HepG2 (cell line): ENCODE measurements around the gene GMEB1. TPM values are rescaled to one million over a fixed set of nuclear protein-coding genes. Genes with fewer than 3 reads are reported as not detected.

Experiments used
- CBFB ChIP-seq: sonication (generic); formaldehyde crosslinking; IDR thresholded peaks from 2 replicates; pipeline ENCODE4 v1.4.0; 2020; ENCODE audit warnings: missing genetic modification reagents
- CREM ChIP-seq, 2 experiments: sonication (generic) in 1 of 2; formaldehyde crosslinking in 1 of 2; IDR thresholded peaks; 2 replicates each; pipeline versions ENCODE4 v1.4.0 to v1.6.1; 2016 to 2020; ENCODE audit warnings: antibody characterized with exemption in 1 of 2, mild to moderate bottlenecking in 1 of 2, missing genetic modification reagents in 1 of 2
- DNMT1 ChIP-seq: sonication (generic); formaldehyde crosslinking; IDR thresholded peaks from 2 replicates; pipeline ENCODE4 v1.5.1; 2020; ENCODE audit warnings: mild to moderate bottlenecking, missing genetic modification reagents
- DR1 ChIP-seq: sonication (generic); formaldehyde crosslinking; IDR thresholded peaks from 2 replicates; pipeline ENCODE4 v1.8.0; 2021; ENCODE audit warnings: mild to moderate bottlenecking, missing genetic modification reagents, inconsistent platforms
- HNF4G ChIP-seq, 2 experiments: sonication (generic) in 1 of 2; formaldehyde crosslinking in 1 of 2; IDR thresholded peaks; 2 replicates each; pipeline versions ENCODE4 v1.4.0 to v1.6.1; 2011 to 2020; ENCODE audit warnings: borderline replicate concordance in 2 of 2, low read depth in 2 of 2, mild to moderate bottlenecking in 2 of 2, low read length in 1 of 2, missing genetic modification reagents in 1 of 2, moderate library complexity in 1 of 2
- HOXA3 ChIP-seq: sonication (generic); formaldehyde crosslinking; IDR thresholded peaks from 2 replicates; pipeline ENCODE4 v1.5.0; 2020; ENCODE audit warnings: missing genetic modification reagents
- KLF11 ChIP-seq: IDR thresholded peaks from 2 replicates; pipeline ENCODE4 v1.6.1; 2016; ENCODE audit warnings: missing compliant biosample characterization
- NR1H2 ChIP-seq: sonication (generic); formaldehyde crosslinking; IDR thresholded peaks from 2 replicates; pipeline ENCODE4 v1.8.1; 2022; ENCODE audit warnings: low read depth, missing genetic modification reagents, borderline replicate concordance
- RFX1 ChIP-seq: fragments of 450-650 bp; IDR thresholded peaks from 2 replicates; pipeline ENCODE4 v1.6.1; 2017
- RNF2 ChIP-seq: fragments of 450-650 bp; conservative IDR thresholded peaks from 2 replicates; pipeline ENCODE4 v1.6.1; 2016; ENCODE audit warnings: low read depth
- RORA ChIP-seq: sonication (generic); formaldehyde crosslinking; IDR thresholded peaks from 2 replicates; pipeline ENCODE4 v1.5.0; 2020; ENCODE audit warnings: mild to moderate bottlenecking, missing genetic modification reagents, moderate library complexity
- U2AF1 ChIP-seq: fragments of 200-400 bp; formaldehyde crosslinking; optimal IDR thresholded peaks from 2 replicates; pipeline ENCODE3; 2017; ENCODE audit warnings: mild to moderate bottlenecking, low read depth, low read length
- YY1 ChIP-seq: IDR thresholded peaks from 2 replicates; pipeline ENCODE4 v1.6.1; 2011; ENCODE audit warnings: low read length, low read depth, moderate library complexity, mild to moderate bottlenecking; ENCODE audit not compliant: insufficient read depth, insufficient replicate concordance
- ZBTB42 ChIP-seq: sonication (generic); formaldehyde crosslinking; IDR thresholded peaks from 2 replicates; pipeline ENCODE4 v1.5.0; 2020; ENCODE audit warnings: mild to moderate bottlenecking, missing genetic modification reagents
- ZFP36L2 ChIP-seq: sonication (generic); formaldehyde crosslinking; IDR thresholded peaks from 2 replicates; pipeline ENCODE4 v1.4.0; 2020; ENCODE audit warnings: missing genetic modification reagents
- ZNF101 ChIP-seq: sonication (generic); formaldehyde crosslinking; IDR thresholded peaks from 2 replicates; pipeline ENCODE4 v1.4.0; 2020; ENCODE audit warnings: mild to moderate bottlenecking, low read depth, missing genetic modification reagents, borderline replicate concordance
- ZNF230 ChIP-seq: sonication (generic); formaldehyde crosslinking; IDR thresholded peaks from 2 replicates; pipeline ENCODE4 v1.4.0; 2020; ENCODE audit warnings: mild to moderate bottlenecking, missing genetic modification reagents
- ZNF354B ChIP-seq: sonication (generic); formaldehyde crosslinking; IDR thresholded peaks from 2 replicates; pipeline ENCODE4 v1.8.0; 2022; ENCODE audit warnings: mild to moderate bottlenecking, missing genetic modification reagents
- ZNF383 ChIP-seq: sonication (generic); formaldehyde crosslinking; IDR thresholded peaks from 2 replicates; pipeline ENCODE4 v1.4.0; 2020; ENCODE audit warnings: missing genetic modification reagents, mild to moderate bottlenecking, borderline replicate concordance
- ZNF484 ChIP-seq: sonication (generic); formaldehyde crosslinking; IDR thresholded peaks from 2 replicates; pipeline ENCODE4 v1.5.1; 2020; ENCODE audit warnings: mild to moderate bottlenecking, low read depth, missing genetic modification reagents, borderline replicate concordance
- ZNF552 ChIP-seq: sonication (generic); formaldehyde crosslinking; IDR thresholded peaks from 2 replicates; pipeline ENCODE4 v1.9.0; 2022; ENCODE audit warnings: missing genetic modification reagents, mild to moderate bottlenecking, borderline replicate concordance
- ZNF562 ChIP-seq: sonication (generic); formaldehyde crosslinking; IDR thresholded peaks from 2 replicates; pipeline ENCODE4 v1.8.0; 2022; ENCODE audit warnings: missing genetic modification reagents, borderline replicate concordance
- ZNF605 ChIP-seq: sonication (generic); formaldehyde crosslinking; IDR thresholded peaks from 2 replicates; pipeline ENCODE4 v1.8.0; 2022; ENCODE audit warnings: mild to moderate bottlenecking, missing genetic modification reagents
- ZNF703 ChIP-seq: sonication (generic); formaldehyde crosslinking; IDR thresholded peaks from 2 replicates; pipeline ENCODE4 v1.5.1; 2020; ENCODE audit warnings: missing genetic modification reagents, mild to moderate bottlenecking, moderate library complexity, borderline replicate concordance
- polyA plus RNA-seq, 8 experiments: library from polyadenylated mRNA; depleted of rRNA in 3 of 8; stranded (reverse) in 7 of 8; unstranded in 1 of 8; fragments of >200 nt; fragmentation: Illumina TruSeq in 4 of 8; extraction: Trizol in 4 of 8; gene quantifications; 2 replicates each; pipeline versions ENCODE4 v1.2.1 to v1.2.3, GENCODE V29; 2011 to 2016; ENCODE audit warnings: low read depth in 4 of 8, missing spikeins in 1 of 8, mixed read lengths in 1 of 8; ENCODE audit not compliant: insufficient read depth in 1 of 8
- total RNA-seq, 5 experiments: library from RNA; depleted of rRNA; stranded (reverse); fragments of >200 nt; fragmentation: Illumina TruSeq; extraction: Trizol; gene quantifications; 2 replicates each; pipeline ENCODE4 v1.2.3, GENCODE V29; 2016; ENCODE audit warnings: low read depth in 1 of 5
- TF ChIP-seq, protein P1 (sequence below): sonication (generic); formaldehyde crosslinking; IDR thresholded peaks from 2 replicates; pipeline ENCODE4 v1.4.0; 2020; ENCODE audit warnings: missing genetic modification reagents

The GMEB1 gene
- total and polyA plus RNA-seq, 2 of the 13 experiments (the other 11 are each of a cell fraction or from before 2014, with no cell fraction given): 3.0 to 6.0 TPM

GRCh38 chr1:28648474-28649198, 19.9 kb upstream of the GMEB1 start, which contains the start of gene RNU11 (continued):
- TF ChIP-seq CREM (IDR thresholded peaks at IDR 0.05) (peak; percentile 91), CREM (CRISPR knock-in tag; IDR thresholded peaks at IDR 0.05) (peak; percentile 39; the same call in 1 of the 2 replicates), ZFP36L2 (no peak), U2AF1 (peak; percentile 92), KLF11 (CRISPR knock-in tag) (peak; percentile 43; the same call in 1 of the 2 replicates), ZNF552 (CRISPR knock-in tag) (peak; percentile 93), NR1H2 (CRISPR knock-in tag) (0 out of 2 replicates have a peak, but pooled peaks have one; percentile 69), ZNF354B (CRISPR knock-in tag) (peak; percentile 69; the same call in 1 of the 2 replicates), RORA (CRISPR knock-in tag) (peak; percentile 98), ZNF605 (peak; percentile 66; the same call in 1 of the 2 replicates), ZNF230 (CRISPR knock-in tag) (peak; percentile 89; the same call in 1 of the 2 replicates), ZNF562 (0 out of 2 replicates have a peak, but pooled peaks have one; percentile 76), HNF4G (IDR thresholded peaks at IDR 0.05; ENCODE audit: borderline replicate concordance, low read depth, low read length) (peak; percentile 72; the same call in 1 of the 2 replicates), HNF4G (CRISPR knock-in tag; IDR thresholded peaks at IDR 0.05; ENCODE audit: borderline replicate concordance, low read depth) (peak; percentile 55; the same call in 1 of the 2 replicates), DNMT1 (CRISPR knock-in tag) (0 out of 2 replicates have a peak, but pooled peaks have one; percentile 51), ZNF101 (0 out of 2 replicates have a peak, but pooled peaks have one; percentile 41), HOXA3 (peak; percentile 85), RNF2 (no peak), CBFB (CRISPR knock-in tag) (peak; percentile 69; the same call in 1 of the 2 replicates), ZNF703 (CRISPR knock-in tag) (peak; percentile 98), ZBTB42 (CRISPR knock-in tag) (peak; percentile 61; the same call in 1 of the 2 replicates), YY1 (peak; percentile 76), ZNF484 (no peak), ZNF383 (CRISPR knock-in tag) (0 out of 2 replicates have a peak, but pooled peaks have one; percentile 80), DR1 (CRISPR knock-in tag) (peak; percentile 92), RFX1 (no peak)
- TF ChIP-seq, protein P1, sequence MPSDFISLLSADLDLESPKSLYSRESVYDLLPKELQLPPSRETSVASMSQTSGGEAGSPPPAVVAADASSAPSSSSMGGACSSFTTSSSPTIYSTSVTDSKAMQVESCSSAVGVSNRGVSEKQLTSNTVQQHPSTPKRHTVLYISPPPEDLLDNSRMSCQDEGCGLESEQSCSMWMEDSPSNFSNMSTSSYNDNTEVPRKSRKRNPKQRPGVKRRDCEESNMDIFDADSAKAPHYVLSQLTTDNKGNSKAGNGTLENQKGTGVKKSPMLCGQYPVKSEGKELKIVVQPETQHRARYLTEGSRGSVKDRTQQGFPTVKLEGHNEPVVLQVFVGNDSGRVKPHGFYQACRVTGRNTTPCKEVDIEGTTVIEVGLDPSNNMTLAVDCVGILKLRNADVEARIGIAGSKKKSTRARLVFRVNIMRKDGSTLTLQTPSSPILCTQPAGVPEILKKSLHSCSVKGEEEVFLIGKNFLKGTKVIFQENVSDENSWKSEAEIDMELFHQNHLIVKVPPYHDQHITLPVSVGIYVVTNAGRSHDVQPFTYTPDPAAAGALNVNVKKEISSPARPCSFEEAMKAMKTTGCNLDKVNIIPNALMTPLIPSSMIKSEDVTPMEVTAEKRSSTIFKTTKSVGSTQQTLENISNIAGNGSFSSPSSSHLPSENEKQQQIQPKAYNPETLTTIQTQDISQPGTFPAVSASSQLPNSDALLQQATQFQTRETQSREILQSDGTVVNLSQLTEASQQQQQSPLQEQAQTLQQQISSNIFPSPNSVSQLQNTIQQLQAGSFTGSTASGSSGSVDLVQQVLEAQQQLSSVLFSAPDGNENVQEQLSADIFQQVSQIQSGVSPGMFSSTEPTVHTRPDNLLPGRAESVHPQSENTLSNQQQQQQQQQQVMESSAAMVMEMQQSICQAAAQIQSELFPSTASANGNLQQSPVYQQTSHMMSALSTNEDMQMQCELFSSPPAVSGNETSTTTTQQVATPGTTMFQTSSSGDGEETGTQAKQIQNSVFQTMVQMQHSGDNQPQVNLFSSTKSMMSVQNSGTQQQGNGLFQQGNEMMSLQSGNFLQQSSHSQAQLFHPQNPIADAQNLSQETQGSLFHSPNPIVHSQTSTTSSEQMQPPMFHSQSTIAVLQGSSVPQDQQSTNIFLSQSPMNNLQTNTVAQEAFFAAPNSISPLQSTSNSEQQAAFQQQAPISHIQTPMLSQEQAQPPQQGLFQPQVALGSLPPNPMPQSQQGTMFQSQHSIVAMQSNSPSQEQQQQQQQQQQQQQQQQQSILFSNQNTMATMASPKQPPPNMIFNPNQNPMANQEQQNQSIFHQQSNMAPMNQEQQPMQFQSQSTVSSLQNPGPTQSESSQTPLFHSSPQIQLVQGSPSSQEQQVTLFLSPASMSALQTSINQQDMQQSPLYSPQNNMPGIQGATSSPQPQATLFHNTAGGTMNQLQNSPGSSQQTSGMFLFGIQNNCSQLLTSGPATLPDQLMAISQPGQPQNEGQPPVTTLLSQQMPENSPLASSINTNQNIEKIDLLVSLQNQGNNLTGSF (CRISPR knock-in tag): peak; percentile 30; the same call in 1 of the 2 replicates
